ENCODE measurements around the gene GLCE.

DNA sequence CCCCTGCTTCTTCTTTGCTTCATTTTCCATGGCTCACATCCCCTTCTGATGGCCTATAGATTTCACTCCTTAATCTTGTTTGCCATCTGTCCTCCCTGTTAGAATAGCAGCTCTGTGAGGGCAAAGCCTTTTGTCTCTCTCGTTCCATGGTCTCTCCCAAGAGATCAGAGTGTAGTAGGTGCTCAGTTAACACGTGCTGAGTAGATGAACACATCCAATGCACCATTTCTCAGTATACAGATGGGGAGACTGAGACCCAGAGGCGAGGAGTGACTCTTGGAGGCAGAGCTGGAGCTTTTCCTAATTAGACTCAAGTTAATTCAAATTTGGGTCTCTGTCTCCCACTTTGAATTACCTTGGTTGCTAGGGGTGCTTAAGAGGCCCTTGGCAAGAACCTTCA, 142.5 kb downstream of the GLCE start:
- TF ChIP-seq POLR2A (IDR thresholded peaks at IDR 0.05; ENCODE audit: low read depth, low read length): no peak
- TF ChIP-seq POLR2AphosphoS5 (IDR thresholded peaks at IDR 0.05; ENCODE audit: low read depth, low read length): no peak
- TF ChIP-seq SPI1 (IDR thresholded peaks at IDR 0.05; ENCODE audit: low read depth, low read length): no peak
- TF ChIP-seq TAF1 (IDR thresholded peaks at IDR 0.05; ENCODE audit: low read depth, low read length): no peak
- TF ChIP-seq PAX5 (IDR thresholded peaks at IDR 0.05; ENCODE audit: insufficient read depth, low read length, severe bottlenecking): no peak
- TF ChIP-seq POU2F2 (IDR thresholded peaks at IDR 0.05; ENCODE audit: low read depth, low read length): no peak
